OCI-LY3 (cell line): Measurements from ENCODE around the gene ARRDC2.

Experiments
- H2AFZ ChIP-seq: fragments of 200-600, 300-600 bp; shearing (Covaris generic); 2 replicates; pipeline ENCODE4 v1.6.0; 2014; ENCODE audit warnings: antibody characterized with exemption, low read depth, low read length
- H3K27ac ChIP-seq: fragments of 200-600, 300-600 bp; sonication (generic); 2 replicates; pipeline ENCODE4 v1.5.1; 2014; ENCODE audit warnings: mild to moderate bottlenecking, low read length, moderate library complexity, mixed read lengths
- H3K27me3 ChIP-seq: fragments of 200-600, 300-600 bp; sonication (generic); 2 replicates; pipeline ENCODE4 v1.6.1; 2014; ENCODE audit warnings: low read depth, low read length, mixed read lengths
- H3K36me3 ChIP-seq: fragments of 200-600, 300-600 bp; sonication (generic); replicated peaks from 2 replicates; pipeline ENCODE3; 2014; ENCODE audit warnings: low read depth, low read length, mixed read lengths
- H3K4me1 ChIP-seq: fragments of 300-600, 200-600 bp; sonication (generic); 2 replicates; pipeline ENCODE4 v1.6.1; 2014; ENCODE audit warnings: low read length, mixed read lengths
- H3K4me2 ChIP-seq: fragments of 200-600, 300-600 bp; sonication (generic); 2 replicates; pipeline ENCODE4 v1.6.1; 2014; ENCODE audit warnings: low read length, mixed read lengths
- H3K4me3 ChIP-seq: fragments of 300-600, 200-600 bp; sonication (generic); 2 replicates; pipeline ENCODE4 v1.5.1; 2014; ENCODE audit warnings: antibody characterized with exemption, mild to moderate bottlenecking, low read length, moderate library complexity
- H3K79me2 ChIP-seq: fragments of 300-600, 200-600 bp; shearing (Covaris generic); 2 replicates; pipeline ENCODE4 v1.6.1; 2014; ENCODE audit warnings: mild to moderate bottlenecking, low read length, mixed read lengths
- H3K9ac ChIP-seq: fragments of 300-600, 200-600 bp; shearing (Covaris generic); 2 replicates; pipeline ENCODE4 v1.6.0; 2014; ENCODE audit warnings: mild to moderate bottlenecking, low read length, moderate library complexity
- H3K9me3 ChIP-seq: fragments of 200-600, 300-600 bp; shearing (Covaris generic); 2 replicates; pipeline ENCODE4 v1.6.1; 2014; ENCODE audit warnings: low read length, mixed read lengths; ENCODE audit not compliant: insufficient read depth
- H4K20me1 ChIP-seq: fragments of 200-600, 300-600 bp; sonication (generic); 2 replicates; pipeline ENCODE4 v1.6.1; 2016; ENCODE audit warnings: low read length, mixed read lengths; ENCODE audit not compliant: insufficient read depth
- EZH2phosphoT487 ChIP-seq: fragments of 200-600 bp; shearing (Covaris generic); IDR thresholded peaks from 2 replicates; pipeline ENCODE4 v1.6.1; 2018; ENCODE audit warnings: antibody characterized with exemption, mixed run types, low read depth
- TF ChIP-seq, protein P1 (sequence below): fragments of 200-600, 300-600 bp; sonication (generic); IDR thresholded peaks from 2 replicates; pipeline ENCODE4 v1.5.1; 2014; ENCODE audit warnings: antibody characterized with exemption, low read length, low read depth

The ARRDC2 gene

DNA sequence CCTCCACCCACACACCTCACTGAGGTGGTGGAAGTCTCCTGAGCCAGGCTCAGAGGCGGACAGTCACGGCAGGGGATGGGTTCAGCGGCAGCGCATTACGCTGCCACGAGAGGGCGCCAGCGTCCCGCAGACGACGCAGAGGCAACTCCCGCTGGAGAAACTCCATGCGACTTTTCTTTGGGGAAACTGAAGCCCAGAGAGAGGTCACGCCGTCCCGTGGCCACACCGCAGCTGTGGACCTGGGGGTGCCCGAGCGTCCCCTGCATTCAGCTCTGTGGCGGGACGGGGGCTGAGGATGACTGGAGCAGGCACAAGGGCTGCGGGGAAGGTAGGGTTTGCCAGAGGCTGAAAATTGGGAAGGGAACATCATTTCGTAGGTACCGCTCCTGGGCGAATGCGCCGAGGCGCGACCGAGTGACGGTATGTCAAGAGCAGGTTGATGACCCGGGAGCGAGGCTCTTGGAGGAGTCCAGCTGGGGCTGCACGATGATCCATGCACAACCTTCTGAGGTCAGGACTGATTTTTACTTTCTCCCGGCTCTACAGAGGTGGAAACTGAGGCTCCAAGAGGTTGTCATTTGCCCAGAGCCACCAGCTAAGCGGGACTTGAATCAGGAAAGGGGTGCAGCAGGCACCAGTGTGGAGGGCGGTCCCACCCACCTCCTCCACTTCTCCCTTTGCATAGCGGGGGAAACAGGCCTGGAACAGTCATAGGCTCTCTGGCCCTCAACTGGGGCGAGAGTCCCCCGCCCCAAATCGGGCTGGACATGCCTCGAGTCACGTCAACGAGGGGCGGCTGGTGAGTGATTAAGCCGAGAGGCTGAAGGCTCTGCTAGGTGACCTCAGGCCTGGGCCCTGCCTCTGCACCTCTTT is 690 bp upstream of the ARRDC2 start:
- Histone ChIP-seq H4K20me1 (no peaks in the 10 kb centered on the region), H3K79me2 (peaks cover 20% of the 10 kb centered on the region), H3K36me3 (peaks cover 39% of the 10 kb centered on the region), H3K27me3 (no peaks in the 10 kb centered on the region), H3K4me3 (peak overlapping the region; percentile 25; the same call in 1 of the 2 replicates), H3K4me2 (peak overlapping the region; percentile 62), H3K9ac (peak overlapping the region; percentile 21; the same call in 1 of the 2 replicates), H3K9me3 (no peaks in the 10 kb centered on the region), H3K27ac (no peak overlapping the region), H2AFZ (no peak overlapping the region), H3K4me1 (peaks cover 13% of the 10 kb centered on the region)
- TF ChIP-seq EZH2phosphoT487 = no peak
- TF ChIP-seq, protein P1, sequence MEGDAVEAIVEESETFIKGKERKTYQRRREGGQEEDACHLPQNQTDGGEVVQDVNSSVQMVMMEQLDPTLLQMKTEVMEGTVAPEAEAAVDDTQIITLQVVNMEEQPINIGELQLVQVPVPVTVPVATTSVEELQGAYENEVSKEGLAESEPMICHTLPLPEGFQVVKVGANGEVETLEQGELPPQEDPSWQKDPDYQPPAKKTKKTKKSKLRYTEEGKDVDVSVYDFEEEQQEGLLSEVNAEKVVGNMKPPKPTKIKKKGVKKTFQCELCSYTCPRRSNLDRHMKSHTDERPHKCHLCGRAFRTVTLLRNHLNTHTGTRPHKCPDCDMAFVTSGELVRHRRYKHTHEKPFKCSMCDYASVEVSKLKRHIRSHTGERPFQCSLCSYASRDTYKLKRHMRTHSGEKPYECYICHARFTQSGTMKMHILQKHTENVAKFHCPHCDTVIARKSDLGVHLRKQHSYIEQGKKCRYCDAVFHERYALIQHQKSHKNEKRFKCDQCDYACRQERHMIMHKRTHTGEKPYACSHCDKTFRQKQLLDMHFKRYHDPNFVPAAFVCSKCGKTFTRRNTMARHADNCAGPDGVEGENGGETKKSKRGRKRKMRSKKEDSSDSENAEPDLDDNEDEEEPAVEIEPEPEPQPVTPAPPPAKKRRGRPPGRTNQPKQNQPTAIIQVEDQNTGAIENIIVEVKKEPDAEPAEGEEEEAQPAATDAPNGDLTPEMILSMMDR = peak; percentile 98

DNA sequence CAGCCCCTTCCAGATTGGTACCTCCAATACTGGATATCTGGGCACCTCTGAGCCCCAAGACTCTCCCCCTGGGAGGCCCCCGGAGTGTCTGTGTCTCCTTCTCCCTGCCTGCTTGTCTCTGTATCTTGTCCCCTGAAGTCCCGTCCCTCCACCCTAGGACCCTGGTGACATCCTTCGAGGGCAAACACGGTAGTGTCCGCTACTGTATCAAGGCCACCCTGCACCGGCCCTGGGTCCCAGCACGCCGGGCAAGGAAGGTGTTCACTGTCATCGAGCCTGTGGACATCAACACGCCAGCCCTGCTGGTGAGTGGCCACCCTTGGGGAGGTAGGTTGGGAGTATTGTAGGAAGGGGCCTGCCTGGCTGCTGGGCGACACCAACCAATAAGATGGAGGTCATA is 844 bp downstream of the ARRDC2 start:
- Histone ChIP-seq H3K9ac (no peak overlapping the region), H3K4me1 (peaks cover 9% of the 10 kb centered on the region), H3K36me3 (peaks cover 48% of the 10 kb centered on the region), H2AFZ (no peak overlapping the region), H3K4me3 (no peak overlapping the region), H3K27me3 (no peaks in the 10 kb centered on the region), H3K79me2 (peaks cover 8% of the 10 kb centered on the region; the same call in 1 of the 2 replicates), H4K20me1 (no peaks in the 10 kb centered on the region), H3K9me3 (no peaks in the 10 kb centered on the region), H3K27ac (no peak overlapping the region), H3K4me2 (no peak overlapping the region)
- TF ChIP-seq, protein P1 = no peak
- no peak for TF ChIP-seq EZH2phosphoT487

DNA sequence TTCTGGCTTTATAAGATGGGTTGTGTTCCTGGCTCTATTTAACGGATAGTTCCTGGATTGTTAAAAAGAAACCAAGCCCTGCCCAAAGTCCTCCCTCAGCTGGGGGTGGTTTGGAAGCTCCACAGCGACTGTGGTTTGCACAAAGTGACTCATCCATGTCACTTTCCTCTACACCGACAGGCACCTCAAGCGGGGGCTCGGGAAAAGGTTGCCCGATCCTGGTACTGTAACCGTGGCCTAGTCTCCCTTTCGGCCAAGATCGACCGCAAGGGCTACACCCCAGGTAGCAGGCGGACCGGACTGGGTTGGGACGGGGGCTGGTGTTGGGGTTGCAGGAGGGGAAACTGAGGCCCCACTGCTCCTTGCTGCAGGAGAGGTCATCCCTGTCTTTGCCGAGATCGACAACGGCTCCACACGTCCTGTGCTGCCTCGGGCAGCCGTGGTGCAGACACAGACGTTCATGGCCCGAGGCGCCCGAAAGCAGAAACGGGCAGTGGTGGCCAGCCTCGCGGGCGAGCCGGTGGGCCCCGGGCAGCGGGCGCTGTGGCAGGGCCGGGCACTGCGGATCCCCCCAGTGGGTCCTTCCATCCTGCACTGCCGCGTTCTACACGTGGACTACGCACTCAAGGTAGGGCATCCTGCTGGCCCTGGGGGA is 1.6 kb downstream of the ARRDC2 start:
- Histone ChIP-seq H4K20me1 (no peaks in the 10 kb centered on the region), H3K27me3 (no peaks in the 10 kb centered on the region), H3K9me3 (no peaks in the 10 kb centered on the region), H3K4me3 (no peak overlapping the region), H3K27ac (no peak overlapping the region), H3K4me2 (no peak overlapping the region), H3K36me3 (peaks cover 52% of the 10 kb centered on the region), H3K79me2 (peaks cover 8% of the 10 kb centered on the region; the same call in 1 of the 2 replicates), H2AFZ (no peak overlapping the region), H3K4me1 (peaks cover 9% of the 10 kb centered on the region), H3K9ac (no peak overlapping the region)
- TF ChIP-seq EZH2phosphoT487 = no peak
- TF ChIP-seq, protein P1 = no peak

DNA sequence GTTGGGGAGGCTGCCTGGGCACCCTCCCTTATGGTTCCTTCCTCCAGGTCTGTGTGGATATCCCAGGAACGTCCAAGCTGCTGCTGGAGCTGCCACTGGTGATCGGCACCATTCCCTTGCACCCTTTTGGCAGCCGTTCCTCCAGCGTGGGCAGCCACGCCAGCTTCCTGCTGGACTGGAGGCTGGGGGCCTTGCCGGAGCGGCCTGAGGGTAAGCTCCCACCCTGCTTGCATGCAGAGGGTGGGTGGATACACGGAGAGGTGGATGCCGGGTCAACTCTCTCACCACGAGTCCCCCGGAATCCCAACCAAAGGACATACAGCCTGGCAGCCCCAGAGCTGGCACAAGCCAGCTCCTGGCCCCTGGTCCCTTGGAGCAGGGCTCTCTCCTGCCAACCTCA is 2.2 kb downstream of the ARRDC2 start:
- Histone ChIP-seq H3K79me2 (peaks cover 8% of the 10 kb centered on the region; the same call in 1 of the 2 replicates), H3K4me2 (no peak overlapping the region), H2AFZ (no peak overlapping the region), H4K20me1 (no peaks in the 10 kb centered on the region), H3K36me3 (peaks cover 55% of the 10 kb centered on the region), H3K9ac (no peak overlapping the region), H3K4me3 (no peak overlapping the region), H3K27me3 (no peaks in the 10 kb centered on the region), H3K27ac (no peak overlapping the region), H3K9me3 (no peaks in the 10 kb centered on the region), H3K4me1 (peaks cover 9% of the 10 kb centered on the region)
- TF ChIP-seq, protein P1 = no peak
- TF ChIP-seq EZH2phosphoT487 = no peak
